GOT3 (cell line): ENCODE data around the gene NFE2L3.
"Not testable (repeated sequence)": the region's sequence is repeated elsewhere in the genome, so short reads cannot be mapped to it uniquely, and the experiment has no call there.

Experiments used
- DNase-seq: peaks from one replicate; lab custom pipeline; 2025; ENCODE audit warnings: mixed read lengths; lab: John Stamatoyannopoulos, UW

Gene NFE2L3

GRCh38 chr7:26186364-26187311, 34.6 kb downstream of the NFE2L3 start:
- no peak for DNase-seq

DNA sequence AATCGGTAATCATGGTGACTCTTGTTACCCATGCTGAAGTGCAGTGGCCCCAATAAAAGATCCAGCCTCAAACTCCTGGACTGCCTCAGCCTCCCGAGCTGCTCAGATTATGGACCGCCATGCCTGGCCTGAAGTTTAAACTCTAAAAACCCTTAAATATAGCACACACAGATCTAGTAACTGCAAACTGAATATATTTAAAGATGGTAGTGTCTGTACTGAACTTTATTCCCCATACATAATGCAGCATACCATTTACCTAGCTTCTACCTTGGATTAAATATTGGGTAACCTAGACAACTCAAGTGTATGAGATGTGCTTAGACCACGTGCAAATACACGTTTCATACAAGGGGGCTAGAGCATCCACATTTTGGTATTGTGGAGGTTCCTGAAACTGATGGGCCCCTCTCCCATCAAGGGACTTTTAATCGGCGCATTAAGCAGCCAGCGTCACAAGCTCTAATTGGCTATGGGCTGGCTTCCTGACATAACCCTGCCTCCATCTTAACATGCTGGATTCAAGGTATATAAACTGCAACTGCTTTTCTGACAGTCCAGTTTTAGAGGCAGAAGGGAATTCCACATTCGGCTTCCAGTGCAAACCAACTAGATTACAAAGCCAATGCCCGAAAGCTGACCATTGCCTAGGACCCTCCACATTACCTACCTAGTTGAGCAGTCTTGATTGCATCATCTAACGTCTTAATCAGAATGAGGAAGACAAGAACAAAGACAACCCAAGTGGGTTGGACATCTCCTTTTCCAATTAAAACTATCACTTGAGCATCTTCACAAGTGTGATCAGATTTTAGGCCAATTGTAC, 35.6 kb downstream of the NFE2L3 start:
- DNase-seq = no peak

- no peak for DNase-seq
Observed at GRCh38 chr7:26188206-26188956, 36.4 kb downstream of the NFE2L3 start.

GRCh38 chr7:26188957-26189541, 37.1 kb downstream of the NFE2L3 start:
- no peak for DNase-seq

GRCh38 chr7:26189697-26190096, 37.7 kb downstream of the NFE2L3 start:
- no peak for DNase-seq

DNA sequence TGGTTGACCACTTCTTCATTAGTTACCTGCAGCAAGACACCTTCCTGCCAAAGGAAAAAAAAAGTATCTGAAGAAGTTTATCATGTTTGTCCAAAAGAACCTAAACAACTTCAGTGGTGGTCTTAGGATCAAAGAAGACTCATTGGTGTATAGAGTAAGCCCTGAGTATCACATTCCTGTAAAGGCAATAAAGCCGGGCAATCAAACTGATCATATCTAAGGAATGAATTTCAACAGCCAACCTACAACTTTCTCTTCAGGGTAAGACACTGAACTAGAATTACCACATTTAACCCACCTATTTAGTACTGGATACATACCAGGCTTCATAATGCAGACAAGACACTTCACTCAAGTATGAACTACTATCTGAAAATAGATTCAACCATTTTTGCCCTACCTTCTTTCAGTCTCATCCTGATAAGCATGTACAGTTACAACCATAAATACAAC, 38.4 kb downstream of the NFE2L3 start:
- no peak for DNase-seq

- DNase-seq = no peak
Observed at GRCh38 chr7:26191233-26191973, 39.4 kb downstream of the NFE2L3 start.

GRCh38 chr7:26191974-26192479, 40.0 kb downstream of the NFE2L3 start:
- DNase-seq = no peak

GRCh38 chr7:26192485-26193087, 40.6 kb downstream of the NFE2L3 start:
- DNase-seq = no peak

DNA sequence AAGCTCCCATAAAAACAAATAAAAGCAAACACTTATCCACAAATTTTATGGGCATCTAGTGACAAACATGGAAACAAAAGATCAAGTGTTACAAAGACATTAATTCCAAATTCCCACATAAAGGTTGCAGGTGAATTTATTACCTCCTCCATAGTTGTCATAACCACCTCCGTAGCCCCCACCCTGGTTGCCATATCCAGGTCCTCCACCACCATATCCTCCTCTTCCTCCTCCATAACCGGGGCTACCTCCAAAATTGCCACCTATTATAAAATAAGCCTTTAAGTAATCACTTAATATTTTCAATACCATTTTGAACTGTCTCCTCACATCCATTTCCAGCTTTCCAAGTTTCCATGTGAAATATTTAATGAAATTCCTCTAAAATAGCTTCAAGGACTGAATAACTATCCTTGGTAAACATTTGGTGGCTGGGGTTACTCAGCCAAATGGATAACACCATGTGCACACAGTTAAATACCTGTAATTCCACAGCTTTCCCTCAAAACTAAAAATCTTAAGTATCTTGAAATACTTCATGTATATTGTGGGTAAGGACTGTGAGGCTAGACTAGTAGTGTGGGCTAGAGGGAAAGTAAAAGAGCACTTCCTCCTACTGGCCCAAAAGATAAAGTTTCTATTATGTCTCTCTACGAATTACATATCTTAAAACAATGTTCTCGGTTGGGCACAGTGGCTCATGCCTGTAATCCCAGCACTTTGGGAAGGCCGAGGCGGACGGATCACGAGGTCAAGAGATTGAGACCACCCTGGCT, 41.6 kb downstream of the NFE2L3 start:
- no peak for DNase-seq

- not testable (repeated sequence) for DNase-seq
Observed at GRCh38 chr7:26194764-26195163, 42.8 kb downstream of the NFE2L3 start.

DNA sequence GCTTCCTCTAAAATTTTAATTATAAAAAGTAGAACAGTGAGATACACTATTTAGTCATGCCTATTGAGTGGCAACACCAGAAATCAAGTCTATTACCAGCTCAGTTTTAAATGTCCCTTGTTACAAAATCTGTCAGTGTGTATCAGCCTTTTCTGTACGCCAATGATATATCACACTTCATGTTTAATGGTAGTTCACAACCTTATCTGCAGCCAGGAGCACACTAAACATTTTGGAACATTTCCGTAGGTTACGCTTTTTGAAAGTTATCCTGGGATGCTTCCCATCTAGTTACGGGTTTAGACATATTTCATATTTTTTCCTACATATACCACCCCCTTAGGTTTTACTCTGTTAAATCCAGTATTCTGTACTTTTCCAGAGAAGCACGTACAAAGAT, 43.2 kb downstream of the NFE2L3 start:
- no peak for DNase-seq

DNA sequence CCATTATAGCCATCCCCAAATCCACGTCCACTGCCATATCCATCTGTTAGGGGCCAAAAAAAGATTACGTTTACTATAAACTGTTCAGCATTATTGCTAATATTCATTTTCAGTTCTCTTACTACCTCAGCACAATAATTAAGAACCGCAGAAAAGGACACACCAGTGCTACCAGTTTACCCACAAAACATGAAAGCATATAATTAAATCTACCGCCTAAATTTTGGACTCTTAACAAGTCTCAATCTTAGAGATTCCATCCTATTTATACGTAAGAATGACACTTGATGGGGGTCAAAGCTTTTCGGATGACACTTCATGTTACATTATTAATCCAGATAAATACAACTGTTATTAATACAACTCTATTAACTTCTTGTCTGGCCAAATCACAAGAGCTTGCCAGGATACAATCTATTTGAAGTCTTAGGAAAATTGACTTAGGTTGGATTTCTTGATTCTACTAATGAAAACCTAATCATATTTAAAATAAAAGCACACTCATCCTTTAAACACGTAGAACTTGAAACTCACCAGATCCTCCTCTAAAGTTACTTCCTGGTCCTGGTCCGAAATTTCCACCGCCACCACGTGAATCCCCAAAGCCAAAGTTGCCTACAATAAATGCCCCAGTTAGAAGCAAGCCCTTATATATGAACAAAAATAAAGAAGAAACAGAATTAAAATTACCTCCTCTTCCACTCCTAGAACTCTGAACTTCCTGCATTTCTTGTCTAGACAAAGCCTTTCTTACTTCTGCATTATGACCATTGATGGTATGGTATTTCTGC, 44.1 kb downstream of the NFE2L3 start:
- no peak for DNase-seq

GRCh38 chr7:26197153-26198115, 45.4 kb downstream of the NFE2L3 start:
- no peak for DNase-seq

GRCh38 chr7:26198133-26198780, 46.3 kb downstream of the NFE2L3 start:
- no peak for DNase-seq

DNA sequence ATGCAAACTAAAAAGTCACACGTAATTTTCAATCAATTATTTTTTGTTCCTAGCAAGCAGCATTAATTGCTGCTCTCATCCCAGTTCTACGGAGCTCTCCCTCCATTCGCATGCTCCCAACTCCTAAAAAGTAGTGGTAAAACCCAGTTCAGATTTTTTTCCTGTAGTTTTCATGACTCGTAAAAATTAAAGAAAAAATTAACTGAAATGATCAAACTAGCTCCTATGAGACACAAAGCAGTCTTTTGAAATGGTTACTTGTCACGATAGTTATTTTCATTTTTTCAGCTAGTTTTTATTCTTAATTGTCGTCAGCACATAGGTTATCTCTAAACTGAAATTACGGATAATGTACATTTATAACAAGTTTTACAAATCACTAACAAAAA, 46.8 kb downstream of the NFE2L3 start:
- DNase-seq = no peak
